Stimulated activated CD4-positive, alpha-beta T cell treated with anti-CD3 and anti-CD28 coated beads, Interleukin-2, amount 100 ng/mL, for 24 hours (primary cell): ENCODE results near the gene CRIP2.

Experiments
- DNase-seq, 2 donors: peaks; one replicate each; pipeline ENCODE4 v3.0.0-alpha.2; 2020

CRIP2 gene

GRCh38 chr14:105500726-105501101 is 26.1 kb downstream of the CRIP2 start:
- no peak for DNase-seq

- no peak for DNase-seq
Observed at GRCh38 chr14:105501504-105502291, 27.1 kb downstream of the CRIP2 start.

GRCh38 chr14:105502446-105503295 is 28.1 kb downstream of the CRIP2 start:
- no peak for DNase-seq

GRCh38 chr14:105503296-105503640 is 28.6 kb downstream of the CRIP2 start:
- no peak for DNase-seq

DNA sequence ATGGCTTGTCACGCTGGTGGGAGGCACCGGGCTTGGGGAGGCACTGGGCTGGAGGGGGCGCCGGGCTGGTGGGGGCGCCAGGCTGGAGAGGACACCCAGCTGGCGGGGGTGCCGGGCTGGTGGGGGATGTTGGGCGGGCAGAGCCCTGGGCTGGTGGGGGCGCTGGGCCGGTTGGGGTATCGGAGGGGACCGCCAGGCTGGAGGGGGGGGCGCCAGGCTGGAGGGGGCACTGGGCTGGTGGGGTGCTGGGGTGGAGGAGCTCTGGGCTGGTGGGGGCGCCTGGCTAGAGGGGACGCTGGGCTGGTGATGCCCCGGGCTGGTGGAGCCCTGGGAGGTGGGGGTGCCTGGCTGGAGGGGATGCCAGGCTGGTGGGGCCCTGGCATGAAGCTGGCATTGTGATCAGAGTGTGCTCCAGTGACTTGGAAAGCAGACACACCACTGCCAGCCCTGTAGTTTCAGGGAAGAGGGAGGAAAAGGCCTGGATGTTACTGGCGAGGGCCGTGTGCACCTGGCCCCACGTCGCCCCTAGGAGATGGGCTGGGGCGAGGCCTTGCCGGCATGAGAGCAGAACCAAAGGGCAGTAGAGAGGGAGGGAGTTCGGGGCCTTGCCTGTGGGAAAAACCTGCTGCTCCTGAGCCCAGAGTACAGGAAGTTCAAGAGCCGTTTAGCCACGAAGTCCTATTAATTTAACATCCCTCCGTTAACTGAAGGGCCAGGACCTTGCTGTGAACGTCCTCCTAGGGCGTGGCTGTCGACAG is 29.5 kb downstream of the CRIP2 start:
- DNase-seq, result no peak

DNA sequence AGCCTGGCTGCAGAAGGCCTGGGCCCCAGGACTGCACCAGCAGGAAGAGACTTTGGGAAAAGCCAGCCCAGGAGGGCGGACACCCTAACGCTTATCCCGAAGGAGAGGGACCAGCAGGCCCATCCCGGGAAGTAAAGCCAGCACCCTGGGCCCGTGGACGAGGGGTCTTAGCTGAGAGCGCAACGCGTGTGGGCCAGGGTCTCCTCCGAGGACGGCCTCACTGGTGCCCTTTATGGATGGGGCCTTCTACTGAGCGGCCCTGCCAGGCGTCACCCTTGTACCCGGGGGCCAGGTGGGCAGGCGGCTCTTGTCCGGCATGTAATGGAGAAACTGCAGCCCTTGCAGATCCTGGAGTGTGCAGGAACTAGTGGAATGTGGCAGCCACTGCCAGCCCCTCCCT is 30.5 kb downstream of the CRIP2 start:
- DNase-seq, result no peak

DNA sequence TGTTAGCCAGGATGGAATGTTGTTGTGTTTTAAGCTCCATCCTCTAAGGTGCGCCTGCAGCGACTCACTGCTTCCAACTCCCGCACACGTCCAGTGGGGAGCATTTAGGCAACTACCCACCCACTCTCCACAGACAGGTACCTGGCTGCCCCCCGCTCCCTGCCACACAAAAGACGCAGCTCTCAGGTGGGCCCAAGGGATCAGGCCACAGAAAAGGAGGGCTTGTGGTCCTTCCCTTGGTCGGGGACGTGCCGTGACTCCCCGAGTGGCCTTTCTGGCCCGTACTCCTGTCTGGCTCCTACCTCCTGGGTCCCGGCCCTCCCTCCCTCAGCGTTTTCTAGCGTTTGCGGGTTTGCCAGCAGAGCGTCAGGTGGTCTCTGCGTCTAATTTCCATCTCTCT is 32.6 kb downstream of the CRIP2 start:
- no peak for DNase-seq

DNA sequence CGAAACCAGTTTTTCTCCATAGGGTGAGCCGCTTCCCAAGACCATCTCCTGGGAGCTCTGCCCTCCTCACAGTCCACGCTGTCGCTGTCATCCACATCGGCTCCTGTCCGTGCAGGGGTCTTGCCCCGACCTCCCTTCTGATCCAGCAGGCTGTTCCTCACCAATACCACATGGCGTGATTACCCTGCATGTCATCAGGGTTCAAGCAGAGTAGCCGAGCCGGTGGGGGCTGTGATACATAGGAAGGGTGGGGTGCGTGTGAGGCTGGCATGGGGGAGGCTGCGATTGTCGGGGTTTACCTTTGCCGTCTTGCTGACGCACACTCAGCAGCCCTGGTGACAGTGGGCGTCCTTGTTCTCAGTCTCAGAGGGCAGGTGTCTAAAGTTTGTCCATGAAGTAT is 33.4 kb downstream of the CRIP2 start:
- DNase-seq, result no peak

- no peak for DNase-seq
Observed at GRCh38 chr14:105508601-105509000, 34.0 kb downstream of the CRIP2 start.

DNA sequence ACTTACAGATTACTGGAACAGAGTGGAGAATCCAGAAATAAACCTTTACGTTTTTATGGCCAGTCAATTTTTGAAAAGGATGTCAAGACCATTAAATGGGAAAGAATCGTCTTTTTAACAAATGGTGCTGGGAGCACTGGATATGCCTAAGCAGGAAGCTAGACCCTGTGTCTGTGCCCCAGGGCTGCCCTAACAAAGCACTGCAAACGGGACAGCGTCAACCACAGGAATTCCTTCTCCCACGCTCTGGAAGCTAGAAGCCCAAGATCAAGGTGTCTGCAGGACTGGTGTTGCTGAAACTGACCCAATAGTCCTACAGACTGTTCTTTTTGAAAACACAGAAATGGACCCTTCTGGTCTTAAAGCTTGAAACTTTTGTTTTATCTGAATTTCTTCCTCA is 42.5 kb downstream of the CRIP2 start:
- DNase-seq, result no peak

- no peak for DNase-seq
Observed at GRCh38 chr14:105519946-105520698, 45.5 kb downstream of the CRIP2 start.

GRCh38 chr14:105525326-105525725 is 50.7 kb downstream of the CRIP2 start:
- DNase-seq, result no peak

GRCh38 chr14:105525861-105526775 is 51.5 kb downstream of the CRIP2 start, which contains the start of gene TMEM121:
TSS of gene TMEM121 (plus strand) at chr14:105526583. CDS start at chr14:105528835, 2,252 bp downstream.
- DNase-seq, result peak; percentile 36 to 63

DNA sequence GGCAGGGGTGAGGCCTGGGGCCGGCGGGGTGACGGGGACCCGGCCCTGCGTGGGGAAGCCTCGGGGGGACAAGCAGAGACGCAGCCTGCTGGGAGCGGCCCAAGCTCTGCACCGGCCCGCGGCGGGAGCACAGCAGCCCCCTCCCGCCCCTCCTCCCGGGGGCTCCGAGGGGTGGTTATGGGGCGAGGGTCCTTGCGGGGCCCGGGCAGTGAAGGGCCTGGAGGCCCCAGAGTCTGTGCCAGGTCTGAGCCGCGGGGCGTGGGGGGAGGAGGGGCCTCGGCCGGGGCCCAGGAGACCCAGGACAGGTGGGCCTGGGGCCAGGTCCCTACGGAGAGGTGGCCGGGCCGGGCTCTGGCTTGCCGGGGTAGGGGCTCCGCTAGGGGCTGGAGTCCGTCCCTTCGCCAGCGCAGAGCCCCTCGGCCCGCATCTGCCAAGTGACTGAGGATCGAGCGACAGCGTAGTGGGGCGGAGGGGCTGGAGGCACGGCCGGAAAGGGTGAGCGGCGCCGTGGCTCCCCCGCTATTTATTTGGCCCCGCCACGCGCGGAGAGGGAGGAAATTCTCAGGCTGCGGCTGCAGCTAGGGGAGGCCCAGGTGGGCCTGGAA is 52.3 kb downstream of the CRIP2 start:
- DNase-seq, result no peak

- no peak for DNase-seq
Observed at GRCh38 chr14:105527381-105527825, 52.8 kb downstream of the CRIP2 start.

DNA sequence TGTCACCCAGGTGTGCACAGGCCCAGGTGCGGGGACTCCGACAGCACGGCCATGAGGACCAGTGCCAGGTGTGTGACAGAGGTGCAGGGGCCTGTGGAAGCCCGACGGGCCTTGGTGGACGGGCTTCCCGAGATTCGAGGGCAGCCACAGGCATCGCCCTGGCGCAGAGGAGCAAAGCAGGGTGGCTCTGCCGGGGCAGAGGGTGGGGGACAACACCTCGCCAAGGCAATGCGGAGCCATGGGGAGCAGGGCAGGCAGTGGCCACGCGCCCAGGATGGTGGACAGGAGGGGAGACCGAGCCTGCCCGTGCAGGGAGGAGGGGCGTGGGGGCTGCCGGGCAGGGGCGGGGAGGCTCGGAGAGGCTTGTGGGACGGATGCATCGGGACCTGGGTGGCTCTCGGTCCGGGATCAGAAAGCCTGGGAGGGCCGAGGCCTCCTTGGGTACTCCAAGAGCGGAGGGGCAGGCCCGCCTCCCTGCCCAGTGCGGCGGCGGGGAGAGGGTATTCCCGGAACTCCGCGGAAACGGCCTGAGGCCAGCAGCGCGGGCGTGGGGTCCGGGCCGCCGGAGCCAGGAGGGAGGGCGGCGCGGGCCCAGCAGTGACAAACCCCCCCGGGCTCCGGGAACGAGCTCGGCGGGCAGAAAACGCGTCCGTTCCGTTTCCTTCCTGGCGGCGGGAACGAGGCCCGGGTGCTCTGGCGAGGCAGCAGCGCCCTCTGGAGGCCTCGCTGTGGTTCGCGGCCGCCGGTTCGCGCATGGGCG is 53.4 kb downstream of the CRIP2 start:
- peak; percentile 84 to 87 for DNase-seq

DNA sequence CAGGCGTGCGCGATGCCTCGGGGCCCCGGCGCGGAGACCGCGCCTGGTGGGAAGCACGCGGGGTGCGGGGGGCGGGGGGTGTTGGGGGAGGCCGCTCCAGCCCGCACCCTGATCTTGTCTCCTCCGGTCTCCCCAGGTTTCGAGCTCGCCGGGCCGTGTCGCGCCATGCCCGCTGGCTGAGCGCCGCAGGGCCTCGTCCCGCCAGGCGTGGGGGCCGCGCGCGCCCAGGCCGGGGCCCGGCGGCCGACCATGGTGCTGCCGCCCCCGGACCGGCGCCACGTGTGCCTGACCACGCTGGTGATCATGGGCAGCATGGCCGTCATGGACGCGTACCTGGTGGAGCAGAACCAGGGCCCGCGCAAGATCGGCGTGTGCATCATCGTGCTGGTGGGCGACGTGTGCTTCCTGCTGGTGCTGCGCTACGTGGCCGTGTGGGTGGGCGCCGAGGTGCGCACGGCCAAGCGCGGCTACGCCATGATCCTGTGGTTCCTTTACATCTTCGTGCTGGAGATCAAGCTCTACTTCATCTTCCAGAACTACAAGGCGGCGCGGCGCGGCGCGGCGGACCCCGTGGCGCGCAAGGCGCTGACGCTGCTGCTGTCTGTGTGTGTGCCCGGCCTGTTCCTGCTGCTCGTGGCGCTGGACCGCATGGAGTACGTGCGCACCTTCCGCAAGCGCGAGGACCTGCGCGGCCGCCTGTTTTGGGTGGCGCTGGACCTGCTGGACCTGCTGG is 54.1 kb downstream of the CRIP2 start:
- DNase-seq, result peak; percentile 60 to 72

DNA sequence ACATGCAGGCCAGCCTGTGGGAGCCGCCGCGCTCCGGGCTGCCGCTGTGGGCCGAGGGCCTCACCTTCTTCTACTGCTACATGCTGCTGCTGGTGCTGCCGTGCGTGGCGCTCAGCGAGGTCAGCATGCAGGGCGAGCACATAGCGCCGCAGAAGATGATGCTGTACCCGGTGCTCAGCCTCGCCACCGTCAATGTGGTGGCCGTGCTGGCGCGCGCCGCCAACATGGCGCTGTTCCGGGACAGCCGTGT is 54.6 kb downstream of the CRIP2 start:
- DNase-seq, result no peak
